Measurements from ENCODE around the gene ADAMTS13. TPM values are rescaled to one million over a fixed set of nuclear protein-coding genes. Genes with fewer than 3 reads are reported as not detected.

ADAMTS13 gene
- 1.7 and 2.5 TPM in 2 replicates for total RNA-seq

DNA sequence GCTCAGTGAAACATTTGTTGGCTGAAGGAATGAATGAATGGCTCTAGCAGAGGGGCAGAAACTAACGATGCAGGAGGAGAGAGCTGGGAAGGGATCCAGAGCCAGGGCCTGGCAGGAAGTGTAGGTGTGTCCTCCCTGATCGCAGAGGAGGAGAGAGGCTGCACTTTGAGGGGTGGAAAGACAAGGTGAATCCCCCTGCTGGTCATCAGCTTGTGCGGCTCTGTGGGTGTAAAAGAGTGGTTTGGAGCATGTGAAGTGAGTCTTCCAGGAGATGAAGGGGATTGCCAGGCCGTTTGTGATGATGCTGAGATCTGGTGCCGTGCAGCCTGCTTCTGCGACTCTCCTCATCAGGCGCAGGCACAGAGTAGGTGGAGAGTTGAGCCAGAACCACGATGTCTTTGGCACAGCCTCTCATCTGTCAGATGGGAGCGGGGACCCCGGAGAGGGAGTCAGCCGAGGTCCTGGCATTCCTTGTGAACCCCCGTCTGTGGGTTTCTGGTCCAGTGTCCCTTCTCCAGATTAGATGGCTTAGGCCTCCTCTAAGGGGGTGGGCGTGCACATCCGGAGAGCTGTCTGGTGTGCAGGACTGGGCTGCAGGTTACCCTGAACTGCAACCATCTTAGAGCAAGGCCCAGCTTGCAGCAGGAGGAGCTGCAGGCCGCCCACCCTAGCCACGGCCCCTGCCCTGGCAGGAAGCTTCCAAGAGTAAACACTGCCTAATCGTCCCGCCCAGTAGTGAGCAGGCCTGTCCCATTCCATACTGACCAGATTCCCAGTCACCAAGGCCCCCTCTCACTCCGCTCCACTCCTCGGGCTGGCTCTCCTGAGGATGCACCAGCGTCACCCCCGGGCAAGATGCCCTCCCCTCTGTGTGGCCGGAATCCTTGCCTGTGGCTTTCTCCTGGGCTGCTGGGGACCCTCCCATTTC is at the start of gene ADAMTS13:
Gene ADAMTS13, plus strand, starts transcription at position 753 of the 928 bp plus-strand sequence. Its CDS starts 77 bp downstream, at position 830.
- intact Hi-C loops (cut with micrococcal nuclease), result no loop called here

GRCh38 chr9:133374612-133375115 is 47.5 kb upstream of the ADAMTS13 start:
- intact Hi-C loops (cut with micrococcal nuclease), result loop anchor here (10.0 kb wide), 2 partner anchors 690 to 970 kb away; partner anchors contain the start of genes BRD3 and TTF1

GRCh38 chr9:133375116-133375723 is 46.9 kb upstream of the ADAMTS13 start:
- intact Hi-C loops (cut with micrococcal nuclease), result loop anchor here (10.0 kb wide), 2 partner anchors 690 to 970 kb away; partner anchors contain the start of genes BRD3 and TTF1

- intact Hi-C loops (cut with micrococcal nuclease), result loop anchor here (1.0 to 10.0 kb wide), 9 partner anchors 20 to 971 kb away; partner anchors contain the start of genes BRD3, CACFD1, MED22 and REXO4
Measured at GRCh38 chr9:133375724-133376654, 46.2 kb upstream of the ADAMTS13 start, which contains the start of the genes STKLD1 and SURF4. Gene STKLD1 (plus strand): TSS chr9:133376366. CDS start chr9:133376474, 108 bp downstream. Gene SURF4 (minus strand): TSS chr9:133376060. CDS start chr9:133375969, 91 bp downstream.

DNA sequence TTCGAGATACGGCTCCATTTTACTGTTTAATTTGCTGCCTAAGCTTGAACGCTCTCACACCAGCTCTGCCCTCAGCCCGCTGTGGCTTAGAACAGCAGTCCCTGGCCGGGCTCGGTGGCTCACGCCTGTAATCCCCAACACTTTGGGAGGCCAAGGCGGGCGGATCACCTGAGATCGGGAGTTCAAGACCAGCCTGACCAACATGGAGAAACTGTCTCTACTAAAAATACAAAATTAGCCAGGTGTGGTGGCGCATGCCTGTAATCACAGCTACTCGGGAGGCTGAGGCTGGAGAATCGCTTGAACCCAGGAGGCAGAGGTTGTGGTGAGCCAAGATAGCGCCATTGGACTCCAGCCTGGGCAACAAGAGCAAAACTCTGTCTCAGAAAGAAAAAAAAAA is 44.9 kb upstream of the ADAMTS13 start:
- intact Hi-C loops (cut with micrococcal nuclease), result loop anchor here (10.0 kb wide), 2 partner anchors 688 to 972 kb away; partner anchors contain the start of genes BRD3 and TTF1

DNA sequence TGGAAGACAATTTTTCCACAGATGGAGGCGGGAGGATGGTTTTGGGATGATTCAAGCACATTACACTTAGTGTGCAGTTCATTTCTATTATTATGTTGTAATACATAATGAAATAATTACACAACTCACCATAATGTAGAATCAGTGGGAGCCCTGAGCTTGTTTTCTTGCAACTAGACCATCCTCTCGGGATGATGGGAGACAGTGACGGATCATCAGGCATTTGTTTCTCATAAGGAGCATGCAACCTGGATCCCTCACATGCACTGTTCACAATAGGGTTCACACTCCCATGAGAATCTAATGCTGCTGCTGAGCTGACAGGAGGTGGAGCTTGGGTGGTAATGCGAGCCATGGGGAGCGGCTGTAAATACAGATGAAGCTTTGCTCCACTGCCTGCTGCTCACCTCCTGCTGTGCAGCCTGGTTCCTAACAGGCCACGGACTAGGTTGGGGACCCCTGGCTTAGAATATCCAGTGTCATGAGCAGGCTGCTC is 44.4 kb upstream of the ADAMTS13 start:
- intact Hi-C loops (cut with micrococcal nuclease), result loop anchor here (10.0 kb wide), 2 partner anchors 687 to 973 kb away; partner anchors contain the start of genes BRD3 and TTF1

- intact Hi-C loops (cut with micrococcal nuclease), result loop anchor here (10.0 kb wide), 2 partner anchors 686 to 974 kb away; partner anchors contain the start of genes BRD3 and TTF1
Measured at GRCh38 chr9:133378408-133378962, 43.7 kb upstream of the ADAMTS13 start.

- intact Hi-C loops (cut with micrococcal nuclease), result loop anchor here (10.0 kb wide), 2 partner anchors 685 to 975 kb away; partner anchors contain the start of genes BRD3 and TTF1
Measured at GRCh38 chr9:133379153-133380086, 42.7 kb upstream of the ADAMTS13 start.

GRCh38 chr9:133380734-133381133 is 41.4 kb upstream of the ADAMTS13 start:
- intact Hi-C loops (cut with micrococcal nuclease), result no loop called here

DNA sequence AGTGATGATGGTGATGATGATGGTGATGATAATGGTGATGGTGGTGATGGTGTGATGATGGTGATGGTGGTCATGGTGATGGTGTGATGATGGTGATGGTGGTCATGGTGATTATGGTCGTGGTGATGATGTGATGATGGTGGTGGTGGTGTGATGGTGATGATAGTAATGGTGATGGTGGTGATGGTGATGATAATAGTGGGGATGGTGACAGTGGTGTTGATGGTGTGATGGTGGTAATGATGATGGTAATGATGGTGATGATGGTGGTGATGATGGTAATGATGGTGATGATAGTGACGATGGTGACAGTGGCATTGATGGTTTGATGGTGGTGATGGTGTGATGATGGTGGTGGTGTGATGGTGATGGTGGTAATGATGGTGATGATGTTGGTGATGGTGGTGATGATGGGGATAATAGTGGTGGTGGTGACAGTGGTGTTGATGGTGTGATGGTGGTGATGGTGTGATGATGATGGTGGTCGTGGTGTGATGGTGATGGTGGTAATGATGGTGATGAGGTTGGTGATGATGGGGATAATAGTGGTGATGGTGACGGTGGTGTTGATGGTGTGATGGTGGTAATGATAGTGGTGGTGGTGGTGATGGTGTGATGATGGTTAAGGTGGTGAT is 39.5 kb upstream of the ADAMTS13 start:
- intact Hi-C loops (cut with micrococcal nuclease), result no loop called here

DNA sequence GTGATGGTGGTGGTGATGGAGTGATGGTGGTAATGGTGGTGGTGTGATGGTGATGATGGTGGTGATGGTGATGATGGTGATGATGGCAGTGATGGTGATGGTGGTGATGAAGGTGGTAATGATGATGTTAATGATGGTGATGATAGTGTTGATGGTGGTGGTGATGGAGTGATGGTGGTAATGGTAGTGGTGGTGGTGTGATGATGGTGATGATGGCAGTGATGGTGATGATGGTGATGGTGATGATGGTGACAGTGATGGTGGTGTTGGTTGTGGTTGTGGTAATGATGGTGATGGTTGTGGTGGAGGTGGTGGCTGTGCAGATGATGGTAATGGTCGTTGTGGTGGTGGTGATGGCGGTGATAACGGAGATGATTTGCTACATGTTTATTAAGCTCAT is 38.7 kb upstream of the ADAMTS13 start:
- intact Hi-C loops (cut with micrococcal nuclease), result no loop called here

- intact Hi-C loops (cut with micrococcal nuclease), result no loop called here
Measured at GRCh38 chr9:133384736-133385321, 37.3 kb upstream of the ADAMTS13 start.

DNA sequence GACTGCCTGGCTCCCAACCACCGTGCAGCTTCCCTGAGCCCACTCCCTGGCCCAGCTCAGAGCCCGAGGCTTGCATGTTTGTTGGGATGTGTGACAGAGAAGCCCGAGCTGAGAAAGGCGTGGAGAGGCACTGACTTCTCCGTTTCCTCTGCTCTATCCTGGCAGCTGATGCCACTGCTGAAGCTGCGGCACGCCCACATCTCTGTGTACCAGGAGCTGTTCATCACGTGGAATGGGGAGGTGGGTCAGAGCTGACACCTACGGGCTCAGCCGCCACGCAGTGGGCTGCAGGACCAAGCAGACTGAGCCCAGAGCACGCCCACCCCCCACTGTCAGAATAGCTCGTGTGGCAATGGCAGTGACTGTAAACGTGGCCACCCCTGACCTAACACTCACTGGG is 36.7 kb upstream of the ADAMTS13 start:
- intact Hi-C loops (cut with micrococcal nuclease), result no loop called here

- intact Hi-C loops (cut with micrococcal nuclease), result no loop called here
Measured at GRCh38 chr9:133386338-133386737, 35.8 kb upstream of the ADAMTS13 start.

GRCh38 chr9:133387680-133388079 is 34.5 kb upstream of the ADAMTS13 start:
- intact Hi-C loops (cut with micrococcal nuclease), result no loop called here

DNA sequence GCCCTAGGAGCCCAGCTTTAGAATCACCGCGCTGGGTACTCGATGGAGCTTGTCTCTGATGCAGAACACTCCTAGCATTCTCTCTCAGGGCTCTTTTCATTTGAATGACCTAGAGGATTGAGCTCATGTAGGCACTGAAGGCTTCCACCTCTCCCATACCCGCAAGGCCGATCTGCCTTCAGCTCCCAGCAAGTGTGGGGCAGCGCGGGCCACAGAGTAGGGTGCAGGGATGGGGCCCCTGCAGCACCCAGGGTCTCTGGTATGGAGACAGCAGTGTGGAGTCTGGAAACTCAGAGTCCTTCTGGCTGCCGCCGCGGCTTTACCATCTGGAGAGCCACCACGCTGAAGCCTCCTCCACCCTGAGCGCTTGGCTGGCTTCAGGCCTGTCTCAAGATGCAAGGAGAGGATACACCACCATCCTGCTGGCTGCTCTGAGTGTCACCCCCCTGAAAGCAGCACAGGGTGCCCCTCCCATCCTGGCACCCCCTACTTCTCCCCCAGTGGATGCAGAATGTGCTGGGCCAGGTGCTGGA is 33.1 kb upstream of the ADAMTS13 start:
- intact Hi-C loops (cut with micrococcal nuclease), result no loop called here

GRCh38 chr9:133389562-133389961 is 32.6 kb upstream of the ADAMTS13 start:
- intact Hi-C loops (cut with micrococcal nuclease), result no loop called here
